ENCODE results near the gene PCCA.
"Not testable (repeated sequence)": the region's sequence is repeated elsewhere in the genome, so short reads cannot be mapped to it uniquely, and the experiment has no call there.

Gene PCCA

GRCh38 chr13:100197591-100198365 lies 108.9 kb downstream of the PCCA start:
- DNase-seq: no peak

DNA sequence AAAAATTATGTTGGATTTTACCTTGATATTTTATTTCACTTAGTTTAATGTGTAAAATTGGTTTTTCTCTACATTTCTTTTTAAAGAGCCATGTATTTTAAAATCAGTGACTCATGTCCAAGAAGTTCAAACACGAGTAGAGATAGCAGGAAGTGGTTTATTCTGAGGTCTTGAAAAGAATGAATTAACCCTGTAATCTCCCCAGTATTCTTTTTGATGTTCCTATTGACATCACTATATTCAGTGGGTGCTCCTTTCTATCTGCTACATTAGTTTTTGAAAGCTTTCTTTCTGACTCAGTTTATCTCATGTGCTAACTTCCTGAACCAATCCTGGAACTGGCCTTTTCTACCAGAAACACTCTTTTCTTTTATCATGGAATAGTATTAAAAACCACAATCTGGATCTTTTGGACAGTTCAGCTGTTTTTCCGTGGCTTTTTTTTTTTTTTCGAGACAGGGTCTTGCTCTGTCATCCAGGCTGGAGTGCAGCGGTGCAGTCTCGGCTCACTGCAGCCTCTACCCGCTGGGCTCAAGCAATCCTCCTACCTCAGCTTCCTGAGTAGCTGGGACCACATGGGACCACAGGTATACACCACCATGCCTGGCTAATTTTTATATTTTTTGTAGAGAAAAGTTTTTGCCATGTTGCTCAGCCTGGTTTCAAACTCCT lies 114.9 kb downstream of the PCCA start:
- DNase-seq: no peak

GRCh38 chr13:100208002-100208401 lies 119.1 kb downstream of the PCCA start:
- no peak for DNase-seq

DNA sequence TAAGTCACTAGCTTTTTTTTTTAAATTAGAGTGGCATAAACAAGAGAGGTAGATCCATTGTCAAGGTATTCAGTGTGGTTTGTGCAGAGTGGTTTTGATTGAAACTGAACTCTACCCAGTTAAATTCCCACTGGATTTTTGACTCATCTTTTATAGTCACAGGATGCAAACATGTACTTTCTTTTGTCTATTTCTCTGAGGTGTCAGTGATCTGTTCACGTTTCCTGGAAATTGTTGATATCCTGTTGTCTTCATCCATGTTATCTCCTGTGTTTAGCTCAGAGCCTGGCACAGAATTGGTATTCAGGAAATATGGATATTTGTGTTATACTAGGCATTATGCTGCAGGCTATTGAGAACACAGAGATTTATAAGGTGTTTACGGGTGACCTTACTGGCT lies 119.7 kb downstream of the PCCA start:
- DNase-seq: no peak

GRCh38 chr13:100209857-100210825 lies 121.2 kb downstream of the PCCA start:
- no peak for DNase-seq

DNA sequence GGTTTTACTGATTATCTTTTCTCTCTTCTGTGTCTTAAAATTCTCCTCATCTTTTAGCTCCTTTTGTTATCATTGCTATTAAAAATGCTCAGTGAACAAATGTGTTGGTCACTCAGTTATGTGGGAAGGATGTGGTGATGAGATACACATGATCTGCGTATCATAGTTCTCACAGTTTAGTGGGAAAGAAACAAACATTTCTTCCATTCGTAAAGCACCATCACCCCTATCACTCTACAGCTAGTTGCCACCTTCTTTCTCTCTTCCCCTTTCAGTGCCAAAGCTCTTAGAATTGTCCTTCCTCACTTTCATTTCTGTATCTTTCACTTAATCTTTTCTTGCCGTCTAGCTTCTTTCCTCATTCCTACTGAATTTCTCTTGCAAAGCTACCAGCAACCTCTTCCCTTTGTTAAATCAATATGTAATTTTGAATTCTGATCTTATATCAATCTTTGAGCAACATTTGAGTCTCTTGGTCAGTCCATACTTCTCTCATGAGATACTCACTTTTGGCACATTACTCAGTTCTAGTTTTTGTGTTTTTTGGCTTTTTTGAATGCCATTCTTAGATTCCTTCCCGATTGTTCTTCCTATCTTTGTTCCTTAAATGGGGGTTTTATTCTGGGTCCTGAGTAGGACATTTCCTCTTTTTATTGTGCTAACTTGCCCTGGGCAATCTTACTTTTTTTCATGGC lies 122.3 kb downstream of the PCCA start:
- DNase-seq: no peak

DNA sequence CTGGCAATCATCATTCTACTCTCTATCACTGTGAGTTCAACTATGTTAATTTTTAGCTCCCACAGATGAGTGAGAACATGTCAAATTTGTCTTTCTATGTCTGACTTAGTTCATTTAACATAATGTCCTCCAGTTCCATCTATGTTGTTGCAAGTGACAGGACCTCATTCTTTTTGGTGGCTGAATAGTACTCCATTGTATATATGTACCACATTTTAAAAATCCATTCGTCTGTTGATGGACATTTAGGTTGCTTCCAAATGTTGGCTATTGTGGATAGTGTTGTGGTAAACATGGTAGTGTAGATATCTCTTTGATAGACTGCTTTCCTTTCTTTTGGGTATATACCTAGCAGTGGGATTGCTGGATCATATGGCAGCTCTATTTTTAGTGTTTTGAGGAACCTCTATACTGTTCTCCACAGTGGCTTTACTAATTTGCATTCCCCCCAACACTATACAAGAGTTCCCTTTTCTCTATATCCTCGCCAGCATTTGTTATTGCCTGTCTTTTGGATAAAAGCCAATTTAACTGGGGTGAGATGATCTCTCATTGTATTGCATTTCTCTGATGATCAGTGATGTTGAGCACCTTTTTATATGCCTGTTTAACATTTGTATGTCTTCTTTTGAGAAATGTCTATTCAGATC lies 124.1 kb downstream of the PCCA start:
- DNase-seq: no peak

GRCh38 chr13:100213576-100213975 lies 124.7 kb downstream of the PCCA start:
- no peak for DNase-seq

GRCh38 chr13:100214886-100215285 lies 126.0 kb downstream of the PCCA start:
- no peak for DNase-seq

- DNase-seq: no peak
Observed at GRCh38 chr13:100221166-100221565, 132.3 kb downstream of the PCCA start.

DNA sequence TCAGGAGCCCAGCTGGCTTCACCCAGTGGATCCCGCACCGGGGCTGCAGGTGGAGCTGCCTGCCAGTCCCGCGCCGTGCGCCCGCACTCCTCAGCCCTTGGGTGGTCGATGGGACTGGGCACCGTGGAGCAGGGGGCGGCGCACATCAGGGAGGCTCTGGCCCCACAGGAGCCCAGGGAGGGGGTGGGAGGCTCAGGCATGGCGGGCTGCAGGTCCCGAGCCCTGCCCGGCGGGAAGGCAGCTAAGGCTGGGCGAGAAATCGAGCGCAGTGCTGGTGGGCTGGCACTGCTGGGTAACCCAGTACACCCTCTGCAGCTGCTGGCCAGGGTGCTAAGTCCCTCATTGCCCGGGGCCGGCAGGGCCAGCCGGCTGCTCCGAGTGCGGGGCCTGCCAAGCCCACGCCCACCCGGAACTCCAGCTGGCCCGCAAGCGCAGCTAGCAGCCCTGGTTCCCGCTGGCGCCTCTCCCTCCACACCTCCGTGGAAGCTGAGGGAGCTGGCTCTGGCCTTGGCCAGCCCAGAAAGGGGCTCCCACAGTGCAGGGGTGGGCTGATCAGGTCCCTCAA lies 135.2 kb downstream of the PCCA start:
- not testable (repeated sequence) for DNase-seq

- DNase-seq: no peak
Observed at GRCh38 chr13:100229603-100230002, 140.7 kb downstream of the PCCA start.

- no peak for DNase-seq
Observed at GRCh38 chr13:100230769-100231149, 141.9 kb downstream of the PCCA start.

- no peak for DNase-seq
Observed at GRCh38 chr13:100231176-100231575, 142.3 kb downstream of the PCCA start.

DNA sequence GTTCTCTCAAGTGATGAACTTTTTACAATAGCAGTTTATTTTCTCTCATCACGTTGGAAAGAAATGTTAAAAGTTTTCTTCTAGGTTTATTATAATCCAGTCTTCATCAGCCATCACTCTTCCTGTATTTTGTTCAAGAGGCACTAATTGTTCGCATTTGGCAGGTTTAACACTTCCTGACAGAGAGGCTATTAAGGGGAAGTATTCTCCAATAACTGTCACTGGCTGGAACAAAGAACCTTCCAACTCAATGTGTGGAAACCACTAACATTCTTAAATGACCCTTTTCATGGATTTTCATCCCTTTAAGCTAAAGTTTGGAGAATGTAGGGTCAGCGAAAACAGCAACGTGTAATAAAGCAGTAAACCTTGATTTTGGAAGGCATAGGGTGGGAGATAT lies 145.1 kb downstream of the PCCA start:
- DNase-seq: no peak

- no peak for DNase-seq
Observed at GRCh38 chr13:100234524-100235136, 145.7 kb downstream of the PCCA start.

DNA sequence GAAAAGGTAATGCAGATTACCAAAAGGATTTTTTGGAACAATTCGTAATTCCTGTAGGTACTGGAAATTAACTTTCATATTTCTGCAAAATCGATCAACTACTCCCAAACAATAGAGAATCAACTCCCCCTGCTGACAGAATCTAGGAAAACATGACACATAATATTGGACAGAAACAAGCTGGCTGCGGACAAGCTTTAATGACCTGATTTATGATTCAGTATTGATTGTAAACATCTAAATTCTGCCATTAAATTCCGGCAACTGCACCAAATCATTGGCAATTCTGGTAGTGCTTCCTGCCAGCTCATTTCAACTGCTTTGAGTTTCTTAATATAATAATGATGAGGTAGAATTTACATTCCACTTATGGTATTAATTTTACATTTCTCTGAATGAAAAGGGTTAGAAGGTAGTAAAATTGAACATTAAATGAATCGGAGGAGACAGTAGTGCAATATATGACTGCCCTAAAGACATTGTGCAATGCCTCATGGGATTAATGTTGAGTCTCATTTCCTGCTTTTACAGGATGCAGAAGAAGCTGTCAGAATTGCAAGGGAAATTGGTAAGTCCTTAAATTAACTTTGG lies 146.5 kb downstream of the PCCA start:
- DNase-seq: no peak

DNA sequence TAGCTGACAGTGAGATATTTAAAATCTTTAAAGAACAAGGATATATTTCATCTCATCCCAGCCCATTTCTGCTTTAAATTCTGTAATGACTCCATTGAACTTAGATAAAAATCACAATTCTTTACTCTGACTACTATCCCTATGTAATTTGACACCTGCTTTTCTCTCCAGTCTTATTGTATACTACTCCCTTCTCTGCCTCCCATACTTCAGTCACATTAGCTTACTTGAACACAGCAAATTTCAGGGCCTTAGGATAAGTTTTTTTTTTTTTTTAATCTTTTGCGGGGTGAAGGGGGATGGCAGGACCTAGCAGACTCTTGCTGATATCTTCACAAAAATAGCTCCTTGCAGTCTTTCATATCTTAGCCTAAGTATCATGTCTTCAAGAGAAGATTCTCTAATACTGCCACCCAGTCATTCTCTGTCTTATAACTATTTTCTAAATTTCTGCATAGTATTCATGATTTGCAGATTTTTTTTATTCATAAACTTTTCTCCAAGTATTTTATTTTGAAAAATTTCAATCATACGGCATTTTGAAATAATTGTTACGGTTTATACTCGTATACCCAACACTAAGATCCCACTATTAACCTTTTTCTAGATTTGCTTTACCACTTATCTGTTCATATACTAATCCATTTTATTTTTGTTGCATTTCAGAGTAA lies 151.4 kb downstream of the PCCA start:
- DNase-seq: no peak

DNA sequence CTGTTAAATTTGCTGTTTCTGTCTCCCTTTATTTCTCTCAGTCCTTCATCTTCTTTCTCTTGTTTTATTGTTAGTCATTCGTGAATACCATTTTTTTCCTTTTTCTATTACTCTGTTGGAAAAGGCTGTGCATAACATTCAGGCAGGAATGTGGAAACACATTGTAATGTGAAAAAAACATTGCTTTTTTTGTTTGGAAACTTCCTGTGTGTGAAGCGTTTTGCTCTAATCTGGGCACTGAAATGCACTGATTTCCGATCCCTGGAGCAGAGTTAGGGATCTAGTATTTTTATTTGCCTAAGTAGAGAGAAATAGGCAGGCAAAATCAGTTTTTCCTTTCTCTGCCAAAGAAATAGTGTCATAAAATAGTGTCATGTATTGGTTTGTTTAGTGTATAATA lies 155.5 kb downstream of the PCCA start:
- no peak for DNase-seq

DNA sequence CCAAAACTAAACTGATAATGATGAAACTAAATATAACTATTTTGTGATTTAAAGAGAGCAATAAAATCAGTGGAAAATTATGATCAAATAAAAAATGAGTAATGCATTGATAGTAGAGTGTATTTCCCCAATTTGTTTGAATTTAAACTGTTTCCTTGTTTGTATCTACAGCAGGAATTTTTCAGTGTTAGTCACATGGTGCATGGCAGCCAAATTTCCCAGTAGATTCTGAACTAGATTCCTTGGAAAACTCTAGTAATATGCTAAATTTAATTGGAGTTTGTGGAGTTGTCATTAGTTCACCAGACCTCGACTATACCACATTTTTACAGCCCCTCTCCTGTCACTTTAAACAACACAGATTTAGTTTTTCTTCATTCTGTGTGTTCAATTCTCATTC lies 156.2 kb downstream of the PCCA start:
- no peak for DNase-seq

- no peak for DNase-seq
Observed at GRCh38 chr13:100247937-100248336, 159.0 kb downstream of the PCCA start.

Measured in NCI-H1436 treated with DMSO at 0.1 percent for 48 hours (cell line).